Mesothelial cell of epicardium (in vitro differentiated cells): ENCODE data around the gene RNF11. TPM values are rescaled to one million over a fixed set of nuclear protein-coding genes. Genes with fewer than 3 reads are reported as not detected.

Source experiments
- DNase-seq, 2 experiments: peaks; one replicate each; pipeline ENCODE4 v3.0.0; 2021; ENCODE audit warnings: low spot score in 2 of 2; ENCODE audit not compliant: unreplicated experiment in 2 of 2
- H3K27ac Mint-ChIP-seq: 2 replicates; pipeline ENCODE4 v1.8.0; 2021; ENCODE audit warnings: mixed read lengths
- H3K27me3 Mint-ChIP-seq: 2 replicates; pipeline ENCODE4 v1.8.0; 2021; ENCODE audit warnings: low read depth, mixed read lengths
- H3K36me3 Mint-ChIP-seq: 2 replicates; pipeline ENCODE4 v1.8.0; 2021; ENCODE audit warnings: mixed read lengths
- H3K4me1 Mint-ChIP-seq: 2 replicates; pipeline ENCODE4 v1.8.0; 2021; ENCODE audit warnings: mixed read lengths
- H3K4me3 Mint-ChIP-seq: 2 replicates; pipeline ENCODE4 v1.8.0; 2021; ENCODE audit warnings: mild to moderate bottlenecking, moderate library complexity, mixed read lengths
- H3K9me3 Mint-ChIP-seq: 2 replicates; pipeline ENCODE4 v1.8.0; 2021; ENCODE audit warnings: mixed read lengths
- CTCF ChIP-seq: fragments of 200-600 bp; sonication (generic); IDR thresholded peaks from one replicate; pipeline ENCODE4 v1.5.0; 2021; ENCODE audit warnings: antibody characterized with exemption; ENCODE audit not compliant: unreplicated experiment
- total RNA-seq: library from RNA; stranded (reverse); gene quantifications from 3 replicates; pipeline ENCODE4 v1.2.1, GENCODE V29; 2021

Gene RNF11
- total RNA-seq, 1 donor from 2014 or later = 76.7 TPM

GRCh38 chr1:51313268-51313852 is 77.3 kb downstream of the RNF11 start:
- no peaks in the 10 kb centered on the region for H3K9me3 Mint-ChIP-seq
- H3K27me3 Mint-ChIP-seq = no peaks in the 10 kb centered on the region
- no peaks in the 10 kb centered on the region for H3K36me3 Mint-ChIP-seq
- no peak overlapping the region for H3K27ac Mint-ChIP-seq
- H3K4me3 Mint-ChIP-seq = no peak overlapping the region
- H3K4me1 Mint-ChIP-seq = peaks cover 29% of the 10 kb centered on the region
- TF ChIP-seq CTCF = no peak
- DNase-seq = no peak

GRCh38 chr1:51313961-51314777 is 78.1 kb downstream of the RNF11 start:
- Mint-ChIP-seq H3K4me3 (no peak overlapping the region), H3K4me1 (peaks cover 29% of the 10 kb centered on the region), H3K9me3 (no peaks in the 10 kb centered on the region), H3K36me3 (no peaks in the 10 kb centered on the region), H3K27me3 (no peaks in the 10 kb centered on the region), H3K27ac (peak overlapping the region; percentile 54)
- no peak for DNase-seq
- TF ChIP-seq CTCF = no peak

- no peaks in the 10 kb centered on the region for H3K27me3 Mint-ChIP-seq
Observed at GRCh38 chr1:51314974-51315373, 78.9 kb downstream of the RNF11 start.

GRCh38 chr1:51316113-51316845 is 80.2 kb downstream of the RNF11 start:
- H3K4me1 Mint-ChIP-seq = peaks cover 29% of the 10 kb centered on the region
- no peak overlapping the region for H3K4me3 Mint-ChIP-seq
- no peak overlapping the region for H3K27ac Mint-ChIP-seq
- H3K9me3 Mint-ChIP-seq = no peaks in the 10 kb centered on the region
- H3K36me3 Mint-ChIP-seq = no peaks in the 10 kb centered on the region
- TF ChIP-seq CTCF = no peak
- H3K27me3 Mint-ChIP-seq = no peaks in the 10 kb centered on the region
- no peak for DNase-seq

More at GRCh38 chr1:51314974-51315373, 78.9 kb downstream of the RNF11 start:
- no peak for TF ChIP-seq CTCF
- no peaks in the 10 kb centered on the region for H3K9me3 Mint-ChIP-seq
- peaks cover 29% of the 10 kb centered on the region for H3K4me1 Mint-ChIP-seq
- DNase-seq = no peak
- H3K27ac Mint-ChIP-seq = peak overlapping the region; percentile 75
- H3K4me3 Mint-ChIP-seq = no peak overlapping the region
- no peaks in the 10 kb centered on the region for H3K36me3 Mint-ChIP-seq

GRCh38 chr1:51316846-51317120 is 80.7 kb downstream of the RNF11 start:
- H3K27me3 Mint-ChIP-seq = no peaks in the 10 kb centered on the region
- H3K36me3 Mint-ChIP-seq = no peaks in the 10 kb centered on the region
- no peak for DNase-seq
- peaks cover 29% of the 10 kb centered on the region for H3K4me1 Mint-ChIP-seq
- H3K27ac Mint-ChIP-seq = no peak overlapping the region
- H3K9me3 Mint-ChIP-seq = no peaks in the 10 kb centered on the region
- H3K4me3 Mint-ChIP-seq = no peak overlapping the region
- TF ChIP-seq CTCF = no peak
